ENCODE data around the gene SUCLA2.
"Not testable (repeated sequence)": the region's sequence is repeated elsewhere in the genome, so short reads cannot be mapped to it uniquely, and the experiment has no call there.

Gene SUCLA2

GRCh38 chr13:47991859-47992258, 9.2 kb downstream of the SUCLA2 start:
- no peak for DNase-seq (ENCODE audit: low read depth)

- DNase-seq (ENCODE audit: low read depth), result no peak
These were observed 10.1 kb downstream of the SUCLA2 start for GRCh38 chr13:47990920-47991466.

- DNase-seq (ENCODE audit: low read depth), result no peak
These were observed 10.6 kb downstream of the SUCLA2 start for GRCh38 chr13:47990427-47990826.

GRCh38 chr13:47983070-47983469, 18.0 kb downstream of the SUCLA2 start:
- no peak for DNase-seq (ENCODE audit: low read depth)

- no peak for DNase-seq (ENCODE audit: low read depth)
These were observed 24.7 kb downstream of the SUCLA2 start for GRCh38 chr13:47976325-47976724.

- no peak for DNase-seq (ENCODE audit: low read depth)
These were observed 36.2 kb downstream of the SUCLA2 start for GRCh38 chr13:47964863-47965262.

GRCh38 chr13:47962237-47962636, 38.8 kb downstream of the SUCLA2 start:
- no peak for DNase-seq (ENCODE audit: low read depth)

GRCh38 chr13:47959468-47960247, 41.4 kb downstream of the SUCLA2 start:
- DNase-seq (ENCODE audit: low read depth), result no peak

- DNase-seq (ENCODE audit: low read depth), result no peak
These were observed 44.0 kb downstream of the SUCLA2 start for GRCh38 chr13:47957073-47957472.

GRCh38 chr13:47955836-47956235, 45.2 kb downstream of the SUCLA2 start:
- DNase-seq (ENCODE audit: low read depth), result no peak

GRCh38 chr13:47949799-47950198, 51.3 kb downstream of the SUCLA2 start:
- DNase-seq (ENCODE audit: low read depth), result no peak

GRCh38 chr13:47945738-47946137, 55.3 kb downstream of the SUCLA2 start:
- DNase-seq (ENCODE audit: low read depth), result peak; percentile 55

GRCh38 chr13:47945146-47945545, 55.9 kb downstream of the SUCLA2 start:
- DNase-seq (ENCODE audit: low read depth), result not testable (repeated sequence)

GRCh38 chr13:47934371-47934770, 66.7 kb downstream of the SUCLA2 start:
- DNase-seq (ENCODE audit: low read depth), result no peak

GRCh38 chr13:47932950-47933923, 67.8 kb downstream of the SUCLA2 start:
- no peak for DNase-seq (ENCODE audit: low read depth)

GRCh38 chr13:47930649-47931165, 70.4 kb downstream of the SUCLA2 start:
- DNase-seq (ENCODE audit: low read depth), result no peak

GRCh38 chr13:47929156-47929555, 71.9 kb downstream of the SUCLA2 start:
- DNase-seq (ENCODE audit: low read depth), result no peak

- DNase-seq (ENCODE audit: low read depth), result no peak
These were observed 84.0 kb downstream of the SUCLA2 start for GRCh38 chr13:47917022-47917574.

- no peak for DNase-seq (ENCODE audit: low read depth)
These were observed 92.7 kb downstream of the SUCLA2 start for GRCh38 chr13:47908197-47908902.

GRCh38 chr13:47904891-47905290, 96.2 kb downstream of the SUCLA2 start:
- no peak for DNase-seq (ENCODE audit: low read depth)

GRCh38 chr13:47904241-47904640, 96.8 kb downstream of the SUCLA2 start:
- no peak for DNase-seq (ENCODE audit: low read depth)

All from fibroblast of the conjunctiva (primary cell).